Endometrial microvascular endothelial cells (primary cell): Measurements from ENCODE around the gene TEAD3. TPM values are rescaled to one million over a fixed set of nuclear protein-coding genes. Genes with fewer than 3 reads are reported as not detected.

ENCODE experiments used
- in situ Hi-C: cut with HindIII; loops from 2 replicates; pipeline ENCODE4 v1.10.0; 2017; ENCODE audit warnings: low sequenced_read_pairs, low pct_unique_long_range_greater_than_20kb; ENCODE audit errors: inconsistent ontology term
- total RNA-seq: library from RNA; depleted of rRNA; stranded (reverse); fragments of >200 nt; gene quantifications from one replicate; pipeline ENCODE4 v1.2.3, GENCODE V29; 2015; ENCODE audit errors: inconsistent ontology term

TEAD3 gene
- total RNA-seq, 1 donor from 2014 or later = 1.2 TPM

- in situ Hi-C loops = no loop called here
Measured at GRCh38 chr6:35468181-35468979, 28.5 kb downstream of the TEAD3 start, which contains the start of gene RPL10A. Gene RPL10A (plus strand): TSS chr6:35468401. CDS start chr6:35468435, 34 bp downstream.

- in situ Hi-C loops = no loop called here
Measured at GRCh38 chr6:35465646-35466045, 31.2 kb downstream of the TEAD3 start.

- in situ Hi-C loops = no loop called here
Measured at GRCh38 chr6:35463292-35463691, 33.6 kb downstream of the TEAD3 start.

GRCh38 chr6:35461270-35461669 lies 35.6 kb downstream of the TEAD3 start:
- in situ Hi-C loops = no loop called here

DNA sequence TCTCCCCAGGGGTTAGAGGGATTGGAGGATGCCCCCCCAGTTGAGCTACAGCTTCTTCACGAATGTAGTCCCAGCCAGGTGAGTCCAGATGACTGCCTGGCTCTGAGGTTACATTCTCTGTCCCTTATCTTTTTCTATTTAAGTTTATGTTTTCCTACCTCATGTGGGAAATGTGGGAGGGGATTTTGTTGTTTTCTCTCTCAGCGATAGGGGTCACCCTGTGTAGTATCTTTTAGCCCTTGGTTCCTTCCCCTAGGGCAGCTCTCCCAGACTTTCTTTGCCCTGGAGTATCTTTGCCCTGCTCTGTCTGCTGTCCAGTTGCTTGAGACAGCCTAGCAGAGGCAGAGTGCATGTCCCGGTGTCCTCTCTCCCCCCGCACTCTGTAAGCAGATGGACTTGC lies 39.0 kb downstream of the TEAD3 start:
- in situ Hi-C loops = no loop called here

DNA sequence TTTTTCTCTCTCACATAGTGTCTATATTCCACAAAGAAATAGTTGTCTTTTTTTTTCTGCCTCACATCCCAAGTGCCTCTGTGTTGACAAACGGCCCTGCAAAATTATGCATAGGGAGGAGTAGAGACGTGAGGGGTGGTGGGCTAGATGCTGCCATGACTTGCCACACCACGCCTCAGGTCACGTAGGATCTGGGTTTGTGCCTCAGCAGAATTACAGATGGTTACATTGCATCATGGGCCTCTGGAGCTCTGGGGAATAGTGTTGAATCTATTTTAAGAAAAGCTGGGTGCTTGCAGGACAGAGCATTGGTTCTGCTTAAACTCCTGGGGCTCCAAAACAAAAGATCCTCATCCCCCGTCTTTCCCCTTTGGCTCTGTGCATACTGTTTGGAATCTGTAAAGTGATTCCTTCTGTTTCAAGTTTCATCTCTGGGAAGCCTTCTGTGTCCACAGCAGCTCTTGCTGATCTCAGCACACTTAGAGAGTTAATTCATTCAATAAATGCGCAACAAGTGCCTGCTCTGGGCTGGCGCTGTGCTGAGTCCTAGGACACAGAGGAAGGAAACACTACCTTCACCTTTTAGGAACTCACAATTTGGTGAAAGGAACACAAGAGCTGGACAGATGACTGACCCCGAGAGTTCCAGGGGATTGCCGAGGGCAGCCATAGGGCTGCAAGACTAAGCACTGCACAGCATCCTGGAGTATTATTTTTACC lies 42.3 kb downstream of the TEAD3 start:
- in situ Hi-C loops = no loop called here

DNA sequence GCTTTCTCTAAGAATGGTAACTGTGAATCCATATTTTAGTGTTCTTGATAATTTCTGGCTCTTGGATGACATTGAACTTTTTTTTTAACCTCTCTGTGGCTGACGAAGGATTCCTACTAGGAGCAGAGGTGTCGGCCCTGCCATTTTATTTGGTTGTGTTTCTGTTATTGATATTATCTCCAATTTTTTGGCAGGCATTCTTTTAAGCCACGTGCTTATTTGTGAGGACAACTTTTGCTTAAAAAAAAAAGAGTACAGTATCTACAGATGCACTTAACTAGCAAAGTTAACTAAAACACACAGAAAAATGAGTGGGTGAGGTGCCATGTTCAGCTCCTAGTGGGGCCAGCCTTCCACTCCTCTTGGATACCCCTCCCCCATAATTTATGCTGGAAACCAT lies 43.6 kb downstream of the TEAD3 start:
- in situ Hi-C loops = no loop called here

GRCh38 chr6:35452183-35453090 lies 44.4 kb downstream of the TEAD3 start, which contains the start of gene FANCE:
Gene FANCE (plus strand): TSS chr6:35452338. CDS start chr6:35452546, 208 bp downstream.
- in situ Hi-C loops = no loop called here

- in situ Hi-C loops = no loop called here
Measured at GRCh38 chr6:35451354-35452182, 45.3 kb downstream of the TEAD3 start.

GRCh38 chr6:35449287-35449881 lies 47.5 kb downstream of the TEAD3 start:
- in situ Hi-C loops = loop anchor here (25.0 kb wide), 1 partner anchor 112 kb away; the partner anchor contains the start of gene PPARD

- in situ Hi-C loops = loop anchor here (25.0 kb wide), 1 partner anchor 111 kb away; the partner anchor contains the start of gene PPARD
Measured at GRCh38 chr6:35448191-35448590, 48.7 kb downstream of the TEAD3 start.

- in situ Hi-C loops = loop anchor here (25.0 kb wide), 1 partner anchor 108 kb away; the partner anchor contains the start of gene PPARD
Measured at GRCh38 chr6:35445691-35446090, 51.2 kb downstream of the TEAD3 start.

DNA sequence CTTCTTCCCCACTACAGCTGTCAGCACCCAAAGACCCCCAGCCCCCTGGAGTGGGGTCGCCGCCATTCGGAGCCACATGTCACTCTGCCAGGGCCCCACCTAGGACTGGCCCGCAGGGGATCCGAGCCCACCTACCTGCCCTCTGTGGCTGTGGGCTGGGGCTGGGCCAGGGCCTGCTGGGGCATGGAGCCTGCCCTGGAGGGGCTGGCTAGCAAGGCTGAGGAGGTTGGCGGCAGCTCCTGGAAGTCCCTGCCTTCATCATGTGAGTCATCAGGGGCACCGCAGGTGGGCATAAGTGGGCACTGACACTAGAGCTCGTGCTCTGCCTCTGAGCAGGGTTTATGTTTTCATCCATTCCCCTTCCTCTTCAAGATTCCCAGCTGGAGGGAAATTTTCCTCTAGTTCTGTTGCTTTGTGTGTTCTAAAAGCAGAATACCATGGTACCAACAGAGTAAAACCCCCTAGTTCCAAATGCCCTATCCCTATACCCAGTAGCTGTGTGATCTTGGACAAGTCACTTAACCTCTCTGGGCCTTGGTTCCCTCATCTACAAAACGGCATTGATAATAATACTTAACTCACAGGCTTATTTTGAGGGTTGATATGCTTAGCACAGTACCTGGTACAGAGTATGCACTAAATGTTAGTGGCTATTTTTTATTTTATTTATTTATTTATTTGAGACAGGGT lies 53.4 kb downstream of the TEAD3 start:
- in situ Hi-C loops = loop anchor here (25.0 kb wide), 1 partner anchor 106 kb away; the partner anchor contains the start of gene PPARD

DNA sequence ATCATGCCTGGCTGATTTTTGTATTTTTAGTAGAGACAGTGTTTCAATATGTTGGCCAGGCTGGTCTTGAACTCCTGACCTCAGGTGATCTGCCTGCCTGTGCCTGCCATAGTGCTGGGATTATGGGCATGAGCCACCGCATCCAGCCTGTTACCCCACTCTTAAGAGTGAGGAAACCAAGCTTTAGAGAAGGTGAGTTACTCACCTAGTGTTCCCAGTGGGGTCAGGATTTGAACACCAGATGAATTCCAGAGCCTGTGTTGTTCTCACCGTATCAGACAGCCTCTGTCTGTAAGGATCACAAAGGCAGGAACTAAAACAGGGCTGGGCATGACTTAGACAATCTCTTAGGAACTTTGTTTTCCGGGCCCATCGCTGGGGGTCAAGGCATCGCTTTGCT lies 54.2 kb downstream of the TEAD3 start:
- in situ Hi-C loops = loop anchor here (25.0 kb wide), 1 partner anchor 105 kb away; the partner anchor contains the start of gene PPARD

- in situ Hi-C loops = loop anchor here (25.0 kb wide), 1 partner anchor 104 kb away; the partner anchor contains the start of gene PPARD
Measured at GRCh38 chr6:35441642-35442041, 55.2 kb downstream of the TEAD3 start.

- in situ Hi-C loops = loop anchor here (25.0 kb wide), 1 partner anchor 104 kb away; the partner anchor contains the start of gene PPARD
Measured at GRCh38 chr6:35441205-35441604, 55.7 kb downstream of the TEAD3 start.

GRCh38 chr6:35439308-35439707 lies 57.6 kb downstream of the TEAD3 start:
- in situ Hi-C loops = loop anchor here (25.0 kb wide), 1 partner anchor 102 kb away; the partner anchor contains the start of gene PPARD
